Progenitor cell of endocrine pancreas (in vitro differentiated cells): ENCODE data around the gene C1QTNF8. TPM values are rescaled to one million over a fixed set of nuclear protein-coding genes. Genes with fewer than 3 reads are reported as not detected.

Experiments used
- DNase-seq: peaks from one replicate; pipeline ENCODE4 v3.0.0; 2021; ENCODE audit warnings: low spot score; ENCODE audit not compliant: unreplicated experiment
- H3K27ac Mint-ChIP-seq: 2 replicates; pipeline ENCODE4 v1.8.0; 2021; ENCODE audit warnings: mild to moderate bottlenecking, moderate library complexity, mixed read lengths
- H3K27me3 Mint-ChIP-seq: 2 replicates; pipeline ENCODE4 v1.8.0; 2021; ENCODE audit warnings: mixed read lengths
- H3K36me3 Mint-ChIP-seq: 2 replicates; pipeline ENCODE4 v1.8.0; 2022; ENCODE audit warnings: mixed read lengths; ENCODE audit not compliant: insufficient read depth
- H3K4me1 Mint-ChIP-seq: 2 replicates; pipeline ENCODE4 v1.8.0; 2021; ENCODE audit warnings: low read depth, mixed read lengths
- H3K4me3 Mint-ChIP-seq: 2 replicates; pipeline ENCODE4 v1.8.0; 2021; ENCODE audit warnings: low read depth, mild to moderate bottlenecking, moderate library complexity, mixed read lengths
- H3K9me3 Mint-ChIP-seq: 2 replicates; pipeline ENCODE4 v1.8.0; 2021; ENCODE audit warnings: low read depth, mixed read lengths
- total RNA-seq: library from RNA; stranded (reverse); gene quantifications from 2 replicates; pipeline ENCODE4 v1.2.1, GENCODE V29; 2021
- TF ChIP-seq, protein P1 (sequence below): fragments of 200-600 bp; sonication (generic); IDR thresholded peaks from one replicate; pipeline ENCODE4 v1.5.0; 2021; ENCODE audit warnings: antibody characterized with exemption, mild to moderate bottlenecking; ENCODE audit not compliant: unreplicated experiment

The C1QTNF8 gene
- total RNA-seq, 1 donor from 2014 or later, result not detected

DNA sequence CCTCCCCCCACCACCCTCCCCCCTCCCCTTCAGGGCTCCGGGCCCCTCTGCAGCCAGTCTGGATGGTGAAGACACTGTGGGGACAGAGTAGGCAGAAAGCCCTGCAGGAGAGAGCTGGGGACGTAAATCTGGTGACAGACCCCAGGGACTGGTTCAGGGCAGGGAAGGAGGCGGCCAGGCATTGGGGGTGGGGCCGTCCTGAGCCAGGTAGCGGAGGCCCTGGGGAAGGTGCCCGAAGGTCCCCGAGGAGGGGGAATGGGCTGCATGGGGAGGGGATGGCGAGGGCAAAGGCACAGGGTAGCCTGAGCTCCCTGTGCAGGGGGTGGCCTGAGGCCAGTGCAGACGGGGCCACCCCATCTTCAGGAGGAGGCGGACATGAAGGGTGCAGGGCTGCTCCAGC lies 30.5 kb upstream of the C1QTNF8 start:
- peaks cover 8% of the 10 kb centered on the region for H3K4me1 Mint-ChIP-seq
- no peak overlapping the region for H3K27ac Mint-ChIP-seq
- TF ChIP-seq, protein P1, sequence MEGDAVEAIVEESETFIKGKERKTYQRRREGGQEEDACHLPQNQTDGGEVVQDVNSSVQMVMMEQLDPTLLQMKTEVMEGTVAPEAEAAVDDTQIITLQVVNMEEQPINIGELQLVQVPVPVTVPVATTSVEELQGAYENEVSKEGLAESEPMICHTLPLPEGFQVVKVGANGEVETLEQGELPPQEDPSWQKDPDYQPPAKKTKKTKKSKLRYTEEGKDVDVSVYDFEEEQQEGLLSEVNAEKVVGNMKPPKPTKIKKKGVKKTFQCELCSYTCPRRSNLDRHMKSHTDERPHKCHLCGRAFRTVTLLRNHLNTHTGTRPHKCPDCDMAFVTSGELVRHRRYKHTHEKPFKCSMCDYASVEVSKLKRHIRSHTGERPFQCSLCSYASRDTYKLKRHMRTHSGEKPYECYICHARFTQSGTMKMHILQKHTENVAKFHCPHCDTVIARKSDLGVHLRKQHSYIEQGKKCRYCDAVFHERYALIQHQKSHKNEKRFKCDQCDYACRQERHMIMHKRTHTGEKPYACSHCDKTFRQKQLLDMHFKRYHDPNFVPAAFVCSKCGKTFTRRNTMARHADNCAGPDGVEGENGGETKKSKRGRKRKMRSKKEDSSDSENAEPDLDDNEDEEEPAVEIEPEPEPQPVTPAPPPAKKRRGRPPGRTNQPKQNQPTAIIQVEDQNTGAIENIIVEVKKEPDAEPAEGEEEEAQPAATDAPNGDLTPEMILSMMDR, result no peak
- H3K36me3 Mint-ChIP-seq, result no peaks in the 10 kb centered on the region
- no peak for DNase-seq
- no peaks in the 10 kb centered on the region for H3K27me3 Mint-ChIP-seq
- no peak overlapping the region for H3K4me3 Mint-ChIP-seq
- no peaks in the 10 kb centered on the region for H3K9me3 Mint-ChIP-seq

DNA sequence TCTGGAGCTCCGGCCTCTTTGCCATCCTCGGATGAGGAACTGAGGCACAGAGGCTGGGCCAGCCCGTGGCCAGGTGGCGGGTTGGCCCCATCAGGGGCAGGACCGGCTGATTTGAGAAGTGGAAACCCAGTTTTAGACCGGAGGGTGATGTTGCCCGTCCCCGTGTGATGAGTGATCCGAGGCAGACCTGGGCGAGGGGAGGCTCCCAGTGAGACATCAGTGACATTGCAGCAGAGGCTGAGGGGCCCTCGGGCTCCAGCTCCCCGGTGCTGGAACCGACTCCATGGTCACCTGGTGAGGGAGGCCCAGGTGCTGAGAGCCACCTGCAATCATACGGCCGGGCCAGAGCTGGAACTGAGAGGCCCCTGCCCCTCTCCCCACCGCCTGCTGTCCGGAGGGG lies 30.0 kb upstream of the C1QTNF8 start:
- H3K4me1 Mint-ChIP-seq, result peaks cover 10% of the 10 kb centered on the region

DNA sequence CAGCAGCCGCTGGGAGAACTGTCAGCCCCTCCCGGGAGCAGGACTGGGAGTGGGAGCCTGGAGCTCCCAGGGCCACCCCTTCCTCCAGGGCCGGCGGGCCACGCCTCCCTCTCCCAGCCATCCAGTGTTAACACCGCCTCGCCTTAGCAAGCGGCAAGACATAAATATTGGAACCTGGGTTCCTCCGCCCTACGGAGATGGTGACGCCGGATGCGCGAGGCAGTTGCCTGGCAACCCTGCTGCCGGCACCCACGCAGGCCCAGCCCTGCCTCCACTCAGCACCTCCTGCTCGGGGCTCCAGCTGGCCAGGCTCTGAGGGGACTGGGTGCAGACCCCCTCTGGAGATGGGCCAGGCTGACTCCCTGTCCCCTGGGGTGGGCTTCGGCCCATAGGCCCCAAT lies 29.4 kb upstream of the C1QTNF8 start:
- TF ChIP-seq, protein P1, result no peak
- Mint-ChIP-seq H3K4me3 (no peak overlapping the region), H3K27me3 (no peaks in the 10 kb centered on the region), H3K9me3 (no peaks in the 10 kb centered on the region), H3K4me1 (peaks cover 11% of the 10 kb centered on the region), H3K27ac (no peak overlapping the region), H3K36me3 (no peaks in the 10 kb centered on the region)
- DNase-seq, result no peak

More for the DNA sequence above, 30.0 kb upstream of the C1QTNF8 start:
- no peaks in the 10 kb centered on the region for H3K27me3 Mint-ChIP-seq
- H3K9me3 Mint-ChIP-seq, result no peaks in the 10 kb centered on the region
- no peak for DNase-seq
- no peak overlapping the region for H3K4me3 Mint-ChIP-seq
- no peak overlapping the region for H3K27ac Mint-ChIP-seq
- TF ChIP-seq, protein P1, result no peak
- H3K36me3 Mint-ChIP-seq, result no peaks in the 10 kb centered on the region

DNA sequence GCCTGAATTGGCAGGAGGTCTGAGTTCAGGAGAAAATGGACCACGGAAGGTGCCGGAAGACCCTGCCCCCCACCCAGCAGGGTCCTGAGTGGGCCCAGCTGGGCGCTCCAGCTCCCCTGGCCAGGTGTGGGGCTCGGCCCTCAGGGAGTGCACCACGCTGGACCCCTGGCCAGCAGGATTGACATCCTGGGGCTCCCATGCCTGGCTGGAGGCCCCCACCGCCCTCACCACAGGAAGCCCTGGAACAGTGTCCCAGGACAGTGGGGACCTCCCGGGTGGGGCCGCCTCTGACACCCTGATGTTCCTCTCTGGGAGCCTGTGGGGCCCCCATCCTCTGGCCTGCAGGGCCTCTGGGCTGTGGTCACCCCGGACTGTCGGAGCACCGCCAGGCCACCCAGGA lies 28.8 kb upstream of the C1QTNF8 start:
- Mint-ChIP-seq H3K4me3 (no peak overlapping the region), H3K27ac (no peak overlapping the region), H3K27me3 (no peaks in the 10 kb centered on the region), H3K4me1 (peaks cover 11% of the 10 kb centered on the region), H3K36me3 (no peaks in the 10 kb centered on the region), H3K9me3 (no peaks in the 10 kb centered on the region)
- no peak for DNase-seq
- TF ChIP-seq, protein P1, result no peak

DNA sequence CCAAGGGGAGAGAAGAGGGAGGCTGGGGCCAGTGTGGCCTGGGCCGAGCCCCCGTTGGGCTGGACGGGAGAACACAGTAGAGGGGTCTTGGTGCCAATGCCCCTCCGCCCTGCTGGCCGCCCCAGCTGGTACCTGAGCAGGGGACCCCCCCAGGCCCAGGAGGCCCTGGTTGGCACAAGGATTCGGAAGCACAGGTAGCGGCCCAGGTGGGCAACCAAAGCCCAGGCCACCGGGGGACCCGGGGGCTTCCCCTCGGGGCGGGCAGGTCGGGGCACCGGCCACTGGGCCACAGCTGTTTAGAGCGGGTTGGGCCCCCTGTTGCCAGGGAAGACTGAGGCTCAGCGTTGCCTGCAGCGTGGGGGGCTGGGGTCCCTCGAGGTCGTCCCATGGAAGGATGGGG lies 28.2 kb upstream of the C1QTNF8 start:
- H3K27ac Mint-ChIP-seq, result no peak overlapping the region
- DNase-seq, result no peak
- H3K9me3 Mint-ChIP-seq, result no peaks in the 10 kb centered on the region
- H3K4me1 Mint-ChIP-seq, result peaks cover 11% of the 10 kb centered on the region
- no peak overlapping the region for H3K4me3 Mint-ChIP-seq
- TF ChIP-seq, protein P1, result no peak
- H3K27me3 Mint-ChIP-seq, result no peaks in the 10 kb centered on the region
- no peaks in the 10 kb centered on the region for H3K36me3 Mint-ChIP-seq
